ENCODE results near the gene PLCB4. TPM values are rescaled to one million over a fixed set of nuclear protein-coding genes. Genes with fewer than 3 reads are reported as not detected.

Gene PLCB4
- total and polyA plus RNA-seq, 3 donors from 2014 or later = 5.9 to 19.4 (median 15.5) TPM

DNA sequence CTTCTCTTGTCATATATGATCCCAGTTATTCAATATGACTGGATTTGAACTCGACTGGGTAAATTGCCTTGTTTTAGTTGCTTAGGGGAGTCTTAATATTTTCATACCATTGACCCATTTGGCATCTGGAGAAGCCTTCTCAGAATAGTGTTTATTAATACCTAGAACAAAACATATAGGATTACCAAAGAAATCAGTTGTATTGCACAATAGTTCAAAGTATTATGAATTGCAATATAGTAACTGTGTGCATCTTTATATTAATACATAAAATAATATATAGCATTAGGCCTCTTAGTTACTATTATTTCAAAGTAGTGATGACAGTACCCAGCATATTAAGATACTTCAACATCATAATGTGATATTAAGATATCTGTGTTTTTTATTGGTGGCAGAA lies 177.8 kb downstream of the PLCB4 start:
- Histone ChIP-seq H3K27ac (no peak overlapping the region), H3K9me3 (no peaks in the 10 kb centered on the region), H3K27me3 (no peaks in the 10 kb centered on the region), H3K4me1 (no peaks in the 10 kb centered on the region), H3K4me3 (no peak overlapping the region), H3K36me3 (ENCODE audit: low read depth, missing control alignments) (no peaks in the 10 kb centered on the region)
- 92 to 95% methylated on average over 1 of the region's 1 CpG for WGBS, 2 donors
- intact Hi-C loops (cut with DNase I; ENCODE audit: low total_unique reads) = no loop called here
- DNase-seq = no peak
- TF ChIP-seq CTCF (IDR thresholded peaks at IDR 0.05) (no peak), POLR2A (IDR thresholded peaks at IDR 0.05) (no peak)

DNA sequence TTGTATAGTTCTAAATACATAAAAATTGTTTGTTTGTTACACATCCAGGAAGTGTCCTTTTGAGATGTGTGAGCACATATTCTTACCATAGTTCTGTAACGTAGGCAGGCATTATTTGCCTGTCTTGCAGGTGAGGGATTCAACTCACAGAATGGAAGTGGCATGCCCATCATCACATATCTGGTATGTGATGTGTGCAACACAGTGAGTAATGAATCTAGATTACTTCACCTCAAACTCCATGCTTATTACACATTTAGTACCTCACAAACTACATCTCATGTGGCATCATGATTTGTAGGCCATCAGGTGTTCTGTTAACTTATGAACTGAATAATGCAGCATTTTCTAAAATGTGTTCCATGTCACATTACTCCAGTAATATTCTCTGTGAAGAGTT lies 181.6 kb downstream of the PLCB4 start:
- no peak overlapping the region for H3K4me3 ChIP-seq
- no peak overlapping the region for H3K27ac ChIP-seq
- no peaks in the 10 kb centered on the region for H3K36me3 ChIP-seq (ENCODE audit: low read depth, missing control alignments)
- intact Hi-C loops (cut with DNase I; ENCODE audit: low total_unique reads) = no loop called here
- 81 to 95% methylated on average over 1 of the region's 1 CpG for WGBS, 2 donors
- no peaks in the 10 kb centered on the region for H3K9me3 ChIP-seq
- TF ChIP-seq CTCF (IDR thresholded peaks at IDR 0.05) = no peak
- TF ChIP-seq POLR2A (IDR thresholded peaks at IDR 0.05) = no peak
- no peak for DNase-seq
- no peaks in the 10 kb centered on the region for H3K4me1 ChIP-seq
- H3K27me3 ChIP-seq = no peaks in the 10 kb centered on the region

- WGBS, 2 donors = 83 to 87% methylated on average over 4 of the region's 4 CpGs
- H3K36me3 ChIP-seq (ENCODE audit: low read depth, missing control alignments) = no peaks in the 10 kb centered on the region
- no peak overlapping the region for H3K4me3 ChIP-seq
- DNase-seq = no peak
- H3K4me1 ChIP-seq = no peaks in the 10 kb centered on the region
- intact Hi-C loops (cut with DNase I; ENCODE audit: low total_unique reads) = no loop called here
- no peak for TF ChIP-seq POLR2A (IDR thresholded peaks at IDR 0.05)
- no peak overlapping the region for H3K27ac ChIP-seq
- no peaks in the 10 kb centered on the region for H3K9me3 ChIP-seq
- no peaks in the 10 kb centered on the region for H3K27me3 ChIP-seq
Observed at GRCh38 chr20:9253006-9253539, 184.2 kb downstream of the PLCB4 start.

DNA sequence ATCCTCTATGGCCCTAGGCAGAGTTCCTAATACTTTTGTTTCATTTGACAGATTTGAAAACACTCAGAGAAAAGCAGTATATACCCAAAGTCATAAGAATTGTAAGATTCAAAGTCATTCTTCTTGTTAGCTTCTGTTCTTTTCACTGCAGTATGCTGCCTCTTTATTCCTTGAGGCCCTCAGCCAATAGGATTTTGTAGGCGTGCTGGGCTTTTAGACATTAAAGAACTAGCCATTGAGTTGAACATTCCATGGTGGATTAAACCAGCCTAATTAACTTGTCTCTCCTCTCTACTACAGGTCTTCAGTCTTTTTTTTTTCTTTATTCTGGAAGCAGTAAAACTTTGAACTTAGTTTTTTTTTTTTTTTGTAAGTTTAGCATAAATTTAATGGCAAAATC lies 186.3 kb downstream of the PLCB4 start:
- H3K4me3 ChIP-seq = no peak overlapping the region
- no peak for DNase-seq
- H3K27ac ChIP-seq = no peak overlapping the region
- no peak for TF ChIP-seq CTCF (IDR thresholded peaks at IDR 0.05)
- no peak for TF ChIP-seq POLR2A (IDR thresholded peaks at IDR 0.05)
- no peaks in the 10 kb centered on the region for H3K27me3 ChIP-seq
- 95 to 100% methylated on average over 1 of the region's 1 CpG for WGBS, 2 donors
- H3K9me3 ChIP-seq = no peaks in the 10 kb centered on the region
- no peaks in the 10 kb centered on the region for H3K4me1 ChIP-seq
- no peaks in the 10 kb centered on the region for H3K36me3 ChIP-seq (ENCODE audit: low read depth, missing control alignments)
- intact Hi-C loops (cut with DNase I; ENCODE audit: low total_unique reads) = no loop called here

DNA sequence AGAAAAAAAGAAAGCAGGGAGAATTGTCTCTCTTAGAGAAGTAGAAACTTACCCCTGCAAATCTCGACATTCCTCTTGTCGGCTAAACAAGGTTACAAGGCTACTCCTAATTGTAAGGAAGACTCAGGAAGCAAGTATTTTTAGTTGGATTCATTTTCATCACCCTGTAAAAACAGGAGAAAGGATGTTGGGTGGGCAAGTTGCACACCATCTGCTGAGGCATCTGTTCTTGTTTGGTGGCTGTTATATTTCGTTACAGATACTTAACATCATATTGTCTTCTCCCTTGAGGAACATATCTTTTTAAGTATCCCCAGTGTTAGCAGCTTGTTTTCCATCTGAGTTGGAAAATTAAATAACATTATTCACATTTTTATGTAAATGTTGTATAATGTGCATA lies 187.5 kb downstream of the PLCB4 start:
- H3K27me3 ChIP-seq = no peaks in the 10 kb centered on the region
- no peaks in the 10 kb centered on the region for H3K4me1 ChIP-seq
- no peak overlapping the region for H3K27ac ChIP-seq
- intact Hi-C loops (cut with DNase I; ENCODE audit: low total_unique reads) = no loop called here
- H3K9me3 ChIP-seq = no peaks in the 10 kb centered on the region
- WGBS, 2 donors = 81 to 94% methylated on average over 3 of the region's 3 CpGs
- no peaks in the 10 kb centered on the region for H3K36me3 ChIP-seq (ENCODE audit: low read depth, missing control alignments)
- TF ChIP-seq CTCF (IDR thresholded peaks at IDR 0.05) (no peak), POLR2A (IDR thresholded peaks at IDR 0.05) (no peak)
- no peak for DNase-seq
- H3K4me3 ChIP-seq = no peak overlapping the region

All from testis (tissue), 3 donors.